Muscle layer of colon (tissue), 2 donors: ENCODE measurements around the gene CSTF2T.
"Not testable (repeated sequence)": the region's sequence is repeated elsewhere in the genome, so short reads cannot be mapped to it uniquely, and the experiment has no call there.

Experiments used
- H3K27ac ChIP-seq: one replicate; pipeline ENCODE4 v1.7.0; 2013; ENCODE audit warnings: low read depth, mild to moderate bottlenecking, low read length, moderate library complexity
- H3K27me3 ChIP-seq, 2 donors: one replicate each; pipeline ENCODE4 v1.7.0; 2013; ENCODE audit warnings: low read length in 2 of 2, mild to moderate bottlenecking in 2 of 2; ENCODE audit not compliant: insufficient read depth in 2 of 2, control insufficient read depth in 1 of 2
- H3K36me3 ChIP-seq: one replicate; pipeline ENCODE4 v1.7.0; 2013; ENCODE audit warnings: mild to moderate bottlenecking, low read length; ENCODE audit not compliant: insufficient read depth
- H3K4me1 ChIP-seq: one replicate; pipeline ENCODE4 v1.7.0; 2013; ENCODE audit warnings: mild to moderate bottlenecking, low read length; ENCODE audit not compliant: insufficient read depth
- H3K4me3 ChIP-seq, 2 donors: one replicate each; pipeline ENCODE4 v1.7.0; 2013; ENCODE audit warnings: low read length in 2 of 2, low read depth in 1 of 2, mild to moderate bottlenecking in 1 of 2, moderate library complexity in 1 of 2
- H3K9ac ChIP-seq: one replicate; pipeline ENCODE4 v1.7.0; 2013; ENCODE audit warnings: low read length
- H3K9me3 ChIP-seq: one replicate; pipeline ENCODE4 v1.7.0; 2013; ENCODE audit warnings: mild to moderate bottlenecking, low read length
- donor health status: abdominal sarcoma.
- donor health status: Adenocarcinoma of cecum.

Gene CSTF2T

GRCh38 chr10:51694086-51694768 is 5.2 kb downstream of the CSTF2T start:
- Histone ChIP-seq H3K9ac (no peak overlapping the region), H3K27ac (no peak overlapping the region), H3K4me3 (no peak overlapping the region), H3K9me3 (no peaks in the 10 kb centered on the region), H3K27me3 (no peaks in the 10 kb centered on the region), H3K36me3 (no peaks in the 10 kb centered on the region), H3K4me1 (peaks cover 32% of the 10 kb centered on the region)

- H3K9me3 ChIP-seq, result no peaks in the 10 kb centered on the region
- H3K4me3 ChIP-seq, result no peak overlapping the region
- H3K27ac ChIP-seq, result no peak overlapping the region
- no peaks in the 10 kb centered on the region for H3K36me3 ChIP-seq
- H3K9ac ChIP-seq, result no peak overlapping the region
- peaks cover 8% of the 10 kb centered on the region for H3K4me1 ChIP-seq
- H3K27me3 ChIP-seq, result no peaks in the 10 kb centered on the region
Observed at GRCh38 chr10:51691135-51691534, 8.3 kb downstream of the CSTF2T start.

DNA sequence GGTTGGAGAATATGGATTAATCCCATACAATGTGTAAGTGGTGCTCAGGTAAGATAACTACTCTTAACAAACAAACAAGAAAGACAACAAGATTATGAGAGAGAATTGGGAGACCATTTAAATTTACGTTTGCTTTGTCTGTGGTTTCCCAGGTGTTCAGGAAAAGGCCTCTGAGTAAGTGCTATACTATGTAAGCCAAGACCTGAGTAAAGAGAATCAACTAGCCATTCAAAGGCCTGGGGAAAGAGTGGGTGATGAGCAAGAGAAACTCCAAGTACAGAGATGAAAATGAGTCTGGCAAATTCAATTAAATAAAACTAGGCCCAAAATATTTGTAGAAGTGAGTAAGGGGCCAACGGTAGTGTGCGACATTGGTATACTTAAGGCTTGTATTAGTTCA is 9.9 kb downstream of the CSTF2T start:
- no peak overlapping the region for H3K27ac ChIP-seq
- no peaks in the 10 kb centered on the region for H3K9me3 ChIP-seq
- no peaks in the 10 kb centered on the region for H3K36me3 ChIP-seq
- no peak overlapping the region for H3K9ac ChIP-seq
- H3K27me3 ChIP-seq, result no peaks in the 10 kb centered on the region
- no peak overlapping the region for H3K4me3 ChIP-seq
- no peaks in the 10 kb centered on the region for H3K4me1 ChIP-seq

- H3K9ac ChIP-seq, H3K4me1 ChIP-seq, H3K27me3 ChIP-seq, H3K36me3 ChIP-seq, H3K27ac ChIP-seq, H3K9me3 ChIP-seq, H3K4me3 ChIP-seq: not testable (repeated sequence)
Observed at GRCh38 chr10:51688826-51689225, 10.6 kb downstream of the CSTF2T start.

DNA sequence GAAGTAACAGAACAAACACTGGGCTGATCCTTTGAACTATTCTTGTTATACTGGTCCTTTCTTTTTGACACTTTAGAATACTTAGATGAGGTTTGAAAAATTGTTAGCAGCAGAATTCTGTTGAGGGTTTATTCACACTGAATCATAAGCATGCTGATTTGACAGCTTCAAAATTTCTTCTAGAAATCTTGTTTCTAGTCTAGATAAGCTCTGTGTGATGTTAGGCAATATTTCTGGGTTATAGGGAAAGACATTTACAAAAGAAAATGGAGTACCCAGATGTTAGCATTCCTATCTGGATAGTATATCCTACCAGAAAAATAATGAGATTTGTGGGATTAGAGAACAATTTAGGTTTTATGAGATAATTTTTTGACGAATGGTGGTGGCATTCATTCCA is 12.1 kb downstream of the CSTF2T start:
- Histone ChIP-seq H3K9me3 (no peaks in the 10 kb centered on the region), H3K27me3 (no peaks in the 10 kb centered on the region), H3K27ac (no peak overlapping the region), H3K4me3 (no peak overlapping the region), H3K4me1 (no peaks in the 10 kb centered on the region), H3K36me3 (no peaks in the 10 kb centered on the region), H3K9ac (no peak overlapping the region)

GRCh38 chr10:51685768-51686167 is 13.6 kb downstream of the CSTF2T start:
- no peak overlapping the region for H3K9ac ChIP-seq
- H3K9me3 ChIP-seq, result no peaks in the 10 kb centered on the region
- H3K4me3 ChIP-seq, result no peak overlapping the region
- no peaks in the 10 kb centered on the region for H3K4me1 ChIP-seq
- H3K27me3 ChIP-seq, result no peaks in the 10 kb centered on the region
- H3K36me3 ChIP-seq, result no peaks in the 10 kb centered on the region
- H3K27ac ChIP-seq, result no peak overlapping the region

DNA sequence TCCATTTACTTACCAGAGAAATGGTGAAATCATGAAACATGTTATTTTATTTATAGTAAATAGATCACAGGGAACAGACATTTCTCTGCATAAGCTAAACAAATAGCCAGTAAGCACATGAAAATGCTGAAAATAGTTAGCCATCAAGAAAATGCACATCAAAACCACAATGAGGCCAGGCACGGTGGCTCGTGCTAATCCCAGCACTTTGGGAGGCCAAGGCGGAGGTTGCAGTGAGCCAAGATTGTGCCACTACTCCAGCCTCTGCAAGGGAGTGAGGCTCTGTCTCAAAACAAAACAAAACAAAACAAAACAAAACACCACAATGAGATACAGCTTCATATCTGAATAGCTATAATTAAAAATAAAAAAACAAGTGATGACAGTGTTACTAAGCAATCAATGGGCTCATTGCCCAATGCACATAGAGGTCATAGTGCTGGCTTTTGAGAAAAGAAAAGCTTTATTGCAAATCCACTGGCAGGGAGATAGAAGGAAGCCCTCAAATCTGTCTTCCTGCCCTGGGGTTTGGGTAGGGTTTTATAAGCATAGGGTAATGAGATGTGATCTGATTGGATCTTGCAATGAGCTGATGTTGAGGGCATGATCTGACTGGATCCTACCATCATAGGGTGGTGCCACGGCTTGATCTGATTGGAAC is 16.2 kb downstream of the CSTF2T start:
- Histone ChIP-seq H3K4me1 (no peaks in the 10 kb centered on the region), H3K36me3 (no peaks in the 10 kb centered on the region), H3K9ac (no peak overlapping the region), H3K4me3 (no peak overlapping the region), H3K27ac (no peak overlapping the region), H3K9me3 (no peaks in the 10 kb centered on the region), H3K27me3 (no peaks in the 10 kb centered on the region)

GRCh38 chr10:51679841-51680240 is 19.6 kb downstream of the CSTF2T start:
- no peaks in the 10 kb centered on the region for H3K27me3 ChIP-seq
- no peaks in the 10 kb centered on the region for H3K9me3 ChIP-seq
- no peak overlapping the region for H3K4me3 ChIP-seq
- no peak overlapping the region for H3K27ac ChIP-seq
- no peaks in the 10 kb centered on the region for H3K4me1 ChIP-seq
- H3K9ac ChIP-seq, result no peak overlapping the region
- no peaks in the 10 kb centered on the region for H3K36me3 ChIP-seq

- H3K9me3 ChIP-seq, result peaks cover 3% of the 10 kb centered on the region
- H3K27ac ChIP-seq, result no peak overlapping the region
- no peaks in the 10 kb centered on the region for H3K27me3 ChIP-seq
- H3K4me1 ChIP-seq, result no peaks in the 10 kb centered on the region
- H3K9ac ChIP-seq, result no peak overlapping the region
- no peaks in the 10 kb centered on the region for H3K36me3 ChIP-seq
- H3K4me3 ChIP-seq, result no peak overlapping the region
Observed at GRCh38 chr10:51675088-51675487, 24.3 kb downstream of the CSTF2T start.

DNA sequence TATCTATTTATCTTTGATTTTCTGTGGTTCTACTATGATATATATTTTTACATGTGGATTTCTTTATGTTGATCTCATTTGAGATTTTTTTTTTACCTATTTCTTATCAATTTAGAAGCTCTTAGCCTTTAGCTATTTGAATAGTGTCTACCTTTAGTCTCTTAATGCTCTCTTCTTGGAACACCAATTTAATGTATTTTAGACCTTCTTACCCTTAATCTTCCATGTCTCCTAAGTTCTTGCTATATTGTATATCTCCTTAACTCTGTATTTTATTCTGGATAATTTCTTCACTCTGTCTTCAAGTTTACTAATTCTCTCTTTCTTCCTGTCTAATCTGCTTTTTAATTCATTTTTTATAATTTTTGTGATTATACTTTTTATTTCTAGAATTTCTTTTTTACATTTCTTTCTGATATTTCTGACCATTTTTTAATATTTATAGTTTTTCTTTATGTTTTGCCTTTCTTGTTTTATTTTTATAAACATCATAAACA is 27.3 kb downstream of the CSTF2T start:
- H3K4me1 ChIP-seq, result peaks cover 10% of the 10 kb centered on the region

DNA sequence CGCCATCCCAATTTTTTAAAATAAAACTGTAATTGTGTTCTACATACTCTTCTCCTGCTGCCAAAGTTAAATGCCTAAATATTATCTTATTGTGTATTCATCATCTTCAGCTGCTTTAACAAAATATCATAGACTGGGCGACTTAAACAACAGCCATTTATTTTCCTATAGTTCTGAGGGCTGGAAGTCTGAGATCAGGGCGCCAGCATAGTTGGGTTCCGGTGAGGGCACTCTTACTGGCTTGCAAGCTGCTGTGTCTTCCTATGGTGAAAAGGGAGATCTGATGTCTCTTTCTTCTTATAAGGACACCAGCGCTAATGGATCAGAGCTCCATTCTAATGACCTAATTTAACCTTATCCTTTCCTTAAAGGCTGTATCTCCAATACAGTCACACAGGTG is 30.4 kb downstream of the CSTF2T start:
- H3K4me1 ChIP-seq, result peaks cover 14% of the 10 kb centered on the region
- no peaks in the 10 kb centered on the region for H3K36me3 ChIP-seq
- H3K9me3 ChIP-seq, result peaks cover 3% of the 10 kb centered on the region
- no peaks in the 10 kb centered on the region for H3K27me3 ChIP-seq
- no peak overlapping the region for H3K27ac ChIP-seq
- H3K9ac ChIP-seq, result no peak overlapping the region
- H3K4me3 ChIP-seq, result no peak overlapping the region

More for the DNA sequence above, 27.3 kb downstream of the CSTF2T start:
- H3K4me3 ChIP-seq, result no peak overlapping the region
- H3K9me3 ChIP-seq, result peaks cover 3% of the 10 kb centered on the region
- no peak overlapping the region for H3K9ac ChIP-seq
- no peaks in the 10 kb centered on the region for H3K27me3 ChIP-seq
- H3K36me3 ChIP-seq, result no peaks in the 10 kb centered on the region
- no peak overlapping the region for H3K27ac ChIP-seq

DNA sequence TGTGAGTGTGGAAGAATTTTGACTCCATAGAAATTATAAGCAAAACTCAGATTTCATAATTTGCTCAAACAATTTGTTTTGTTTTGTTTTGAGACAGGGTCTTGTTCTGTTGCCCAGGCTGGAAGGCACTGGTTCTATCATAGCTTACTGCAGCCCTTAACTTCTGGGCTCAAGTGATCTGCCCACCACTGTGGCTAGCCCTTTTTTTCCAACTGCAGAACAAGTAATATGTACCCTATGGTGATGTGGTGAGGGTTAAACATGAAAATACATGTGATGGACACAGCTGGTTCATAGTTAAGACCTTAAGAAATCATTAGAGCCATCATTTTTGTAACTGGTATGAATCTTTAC is 31.1 kb downstream of the CSTF2T start:
- H3K27ac ChIP-seq, result no peak overlapping the region
- H3K27me3 ChIP-seq, result no peaks in the 10 kb centered on the region
- H3K36me3 ChIP-seq, result no peaks in the 10 kb centered on the region
- no peak overlapping the region for H3K9ac ChIP-seq
- H3K4me3 ChIP-seq, result no peak overlapping the region
- peaks cover 3% of the 10 kb centered on the region for H3K9me3 ChIP-seq
- H3K4me1 ChIP-seq, result peaks cover 14% of the 10 kb centered on the region
